ENCODE measurements around the gene HMGCS2.

The HMGCS2 gene

DNA sequence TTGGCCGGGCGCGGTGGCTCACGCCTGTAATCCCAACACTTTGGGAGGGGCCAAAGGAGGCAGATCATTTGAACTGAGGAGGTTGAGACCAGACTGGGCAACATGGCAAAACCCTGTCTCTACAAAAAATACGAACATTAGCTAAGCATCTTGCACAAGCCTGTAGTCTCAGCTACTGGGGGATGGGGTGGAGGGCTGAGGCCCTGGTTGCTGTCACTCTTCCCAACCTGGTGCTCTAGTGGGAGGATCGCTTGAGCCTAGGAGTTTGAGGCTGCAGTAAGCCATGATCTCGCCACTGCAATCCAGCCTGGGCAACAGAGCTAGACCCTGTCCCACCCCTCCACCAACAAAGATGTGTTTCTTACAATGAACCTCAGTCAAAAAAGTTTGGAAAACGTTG is 54.1 kb downstream of the HMGCS2 start:
- TF ChIP-seq EZH2phosphoT487 (IDR thresholded peaks at IDR 0.05; ENCODE audit: low read depth) = no peak
- TF ChIP-seq, protein P1, sequence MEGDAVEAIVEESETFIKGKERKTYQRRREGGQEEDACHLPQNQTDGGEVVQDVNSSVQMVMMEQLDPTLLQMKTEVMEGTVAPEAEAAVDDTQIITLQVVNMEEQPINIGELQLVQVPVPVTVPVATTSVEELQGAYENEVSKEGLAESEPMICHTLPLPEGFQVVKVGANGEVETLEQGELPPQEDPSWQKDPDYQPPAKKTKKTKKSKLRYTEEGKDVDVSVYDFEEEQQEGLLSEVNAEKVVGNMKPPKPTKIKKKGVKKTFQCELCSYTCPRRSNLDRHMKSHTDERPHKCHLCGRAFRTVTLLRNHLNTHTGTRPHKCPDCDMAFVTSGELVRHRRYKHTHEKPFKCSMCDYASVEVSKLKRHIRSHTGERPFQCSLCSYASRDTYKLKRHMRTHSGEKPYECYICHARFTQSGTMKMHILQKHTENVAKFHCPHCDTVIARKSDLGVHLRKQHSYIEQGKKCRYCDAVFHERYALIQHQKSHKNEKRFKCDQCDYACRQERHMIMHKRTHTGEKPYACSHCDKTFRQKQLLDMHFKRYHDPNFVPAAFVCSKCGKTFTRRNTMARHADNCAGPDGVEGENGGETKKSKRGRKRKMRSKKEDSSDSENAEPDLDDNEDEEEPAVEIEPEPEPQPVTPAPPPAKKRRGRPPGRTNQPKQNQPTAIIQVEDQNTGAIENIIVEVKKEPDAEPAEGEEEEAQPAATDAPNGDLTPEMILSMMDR (IDR thresholded peaks at IDR 0.05; ENCODE audit: low read depth, low read length) = no peak
- Histone ChIP-seq H3K9me3 (ENCODE audit: insufficient read depth, low read length) (no peaks in the 10 kb centered on the region), H3K36me3 (replicated peaks; ENCODE audit: low read depth, low read length) (peaks cover 2% of the 10 kb centered on the region)

DNA sequence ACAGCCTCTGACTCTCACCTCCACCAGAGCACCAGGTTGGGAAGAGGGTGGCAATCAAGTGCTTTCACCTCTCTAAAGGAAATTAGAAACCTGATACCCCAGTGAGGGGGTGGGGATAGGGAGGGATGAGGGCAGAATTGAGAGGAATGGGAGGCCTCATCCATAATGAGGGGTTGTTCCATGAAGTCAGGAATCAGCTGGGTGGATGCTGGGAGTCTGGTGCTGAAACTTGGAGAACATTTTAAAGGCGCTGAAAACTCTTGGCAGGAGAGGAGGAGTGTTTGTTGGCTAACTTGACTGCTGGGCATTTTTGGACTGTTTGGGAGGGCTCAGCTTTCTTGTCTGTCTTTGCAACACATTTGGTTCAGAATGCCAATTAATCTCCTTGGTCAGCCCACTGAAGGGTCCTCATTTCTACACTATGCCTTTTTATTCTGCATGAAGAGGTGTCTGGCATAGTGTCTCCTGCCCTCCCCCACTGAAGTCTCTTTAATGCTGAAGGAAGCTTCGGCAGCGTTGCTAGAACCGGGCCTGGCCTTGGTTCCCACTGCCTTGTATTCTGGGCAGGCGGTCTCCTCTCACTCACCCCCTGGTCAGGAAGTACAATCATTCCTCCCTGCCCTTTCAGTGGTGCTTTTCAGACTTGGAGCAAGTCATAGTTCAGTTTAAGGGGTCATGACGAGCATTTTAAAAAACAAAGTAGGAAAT is 54.8 kb downstream of the HMGCS2 start:
- peak overlapping the region; percentile 82 for H3K4me2 ChIP-seq (ENCODE audit: low read length)
- peaks cover 38% of the 10 kb centered on the region for H4K20me1 ChIP-seq (ENCODE audit: insufficient read depth, low read length)
- H2AFZ ChIP-seq (ENCODE audit: low read depth, low read length) = no peak overlapping the region
- H3K36me3 ChIP-seq (replicated peaks; ENCODE audit: low read depth, low read length) = no peaks in the 10 kb centered on the region
- H3K4me3 ChIP-seq (ENCODE audit: low read length) = peak overlapping the region; percentile 84; the same call in 1 of the 2 replicates
- peaks cover 56% of the 10 kb centered on the region for H3K79me2 ChIP-seq (ENCODE audit: low read length)
- H3K9ac ChIP-seq (ENCODE audit: low read length) = peak overlapping the region; percentile 78; the same call in 1 of the 2 replicates
- no peak overlapping the region for H3K27ac ChIP-seq (ENCODE audit: low read length)
- TF ChIP-seq, protein P1 (IDR thresholded peaks at IDR 0.05; ENCODE audit: low read depth, low read length) = no peak
- no peak for TF ChIP-seq EZH2phosphoT487 (IDR thresholded peaks at IDR 0.05; ENCODE audit: low read depth)
- no peaks in the 10 kb centered on the region for H3K9me3 ChIP-seq (ENCODE audit: insufficient read depth, low read length)
- peaks cover 10% of the 10 kb centered on the region for H3K4me1 ChIP-seq (ENCODE audit: low read length)
- no peaks in the 10 kb centered on the region; the same call in 1 of the 2 replicates for H3K27me3 ChIP-seq (ENCODE audit: low read depth, low read length)

More for the DNA sequence above, 54.1 kb downstream of the HMGCS2 start:
- no peaks in the 10 kb centered on the region for H3K27me3 ChIP-seq (ENCODE audit: low read depth, low read length)
- H3K4me2 ChIP-seq (ENCODE audit: low read length) = no peak overlapping the region
- peaks cover 45% of the 10 kb centered on the region for H4K20me1 ChIP-seq (ENCODE audit: insufficient read depth, low read length)
- no peak overlapping the region for H3K4me3 ChIP-seq (ENCODE audit: low read length)
- peaks cover 10% of the 10 kb centered on the region for H3K4me1 ChIP-seq (ENCODE audit: low read length)
- peaks cover 60% of the 10 kb centered on the region for H3K79me2 ChIP-seq (ENCODE audit: low read length)
- no peak overlapping the region for H3K27ac ChIP-seq (ENCODE audit: low read length)
- H3K9ac ChIP-seq (ENCODE audit: low read length) = no peak overlapping the region
- no peak overlapping the region for H2AFZ ChIP-seq (ENCODE audit: low read depth, low read length)

DNA sequence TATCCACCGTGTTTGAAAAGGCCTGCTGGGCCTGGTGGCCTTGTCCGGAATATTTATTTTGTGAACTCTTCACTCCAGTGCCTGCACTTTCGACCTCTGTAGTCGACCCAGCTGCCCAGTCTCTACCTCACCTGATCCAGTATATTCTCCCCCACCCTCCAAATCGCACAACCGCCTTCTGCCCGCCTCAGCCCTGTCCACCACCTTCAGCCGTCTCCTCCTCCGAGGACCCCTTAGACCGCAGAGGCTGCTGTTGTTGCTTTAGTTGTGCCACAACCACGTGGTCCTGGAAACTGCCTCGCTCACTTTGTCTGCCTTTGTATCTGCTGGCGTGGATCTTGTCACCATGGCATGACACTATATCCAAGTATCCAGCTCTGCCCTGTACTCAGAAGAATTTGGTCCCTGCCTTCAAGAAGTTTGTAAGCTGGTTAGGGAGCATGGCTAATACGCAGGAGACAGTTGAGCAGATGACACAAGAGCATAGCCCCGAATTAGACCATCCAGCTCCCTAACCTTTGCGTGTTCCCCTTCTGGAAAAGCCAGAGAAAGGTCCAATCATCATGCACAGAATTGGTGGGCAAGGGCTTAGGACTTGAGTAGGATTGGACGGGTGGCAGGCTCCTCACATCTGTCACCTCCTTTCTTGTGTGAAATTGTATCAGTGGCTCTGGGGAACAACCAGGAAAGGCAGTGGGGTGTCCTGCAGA is 55.5 kb downstream of the HMGCS2 start:
- Histone ChIP-seq H3K9me3 (ENCODE audit: insufficient read depth, low read length) (no peaks in the 10 kb centered on the region), H3K79me2 (ENCODE audit: low read length) (peaks cover 49% of the 10 kb centered on the region), H2AFZ (ENCODE audit: low read depth, low read length) (no peak overlapping the region), H4K20me1 (ENCODE audit: insufficient read depth, low read length) (peaks cover 31% of the 10 kb centered on the region), H3K4me2 (ENCODE audit: low read length) (peak overlapping the region; percentile 82), H3K4me3 (ENCODE audit: low read length) (peak overlapping the region; percentile 84), H3K36me3 (replicated peaks; ENCODE audit: low read depth, low read length) (no peaks in the 10 kb centered on the region), H3K27me3 (ENCODE audit: low read depth, low read length) (no peaks in the 10 kb centered on the region; the same call in 1 of the 2 replicates), H3K4me1 (ENCODE audit: low read length) (peaks cover 10% of the 10 kb centered on the region), H3K27ac (ENCODE audit: low read length) (no peak overlapping the region), H3K9ac (ENCODE audit: low read length) (peak overlapping the region; percentile 78)
- no peak for TF ChIP-seq EZH2phosphoT487 (IDR thresholded peaks at IDR 0.05; ENCODE audit: low read depth)
- TF ChIP-seq, protein P1 (IDR thresholded peaks at IDR 0.05; ENCODE audit: low read depth, low read length) = no peak

All from OCI-LY3 (cell line).